ENCODE data around the gene SLC16A14.

SLC16A14 gene

GRCh38 chr2:229996320-229996719, 72.4 kb downstream of the SLC16A14 start:
- no peak overlapping the region for H3K27ac ChIP-seq
- H3K27me3 ChIP-seq (ENCODE audit: insufficient read depth, low read depth), result no peaks in the 10 kb centered on the region
- H3K36me3 ChIP-seq (ENCODE audit: insufficient read depth), result no peaks in the 10 kb centered on the region
- H3K4me1 ChIP-seq (ENCODE audit: low read depth, poor library complexity, severe bottlenecking), result no peaks in the 10 kb centered on the region
- no peak overlapping the region for H3K4me2 ChIP-seq
- H3K9ac ChIP-seq, result no peak overlapping the region
- TF ChIP-seq CTCF (conservative IDR thresholded peaks at IDR 0.05; ENCODE audit: low read depth, low read length), result no peak
- H2AFZ ChIP-seq (ENCODE audit: low read depth), result no peak overlapping the region
- H4K20me1 ChIP-seq (ENCODE audit: insufficient read depth), result no peaks in the 10 kb centered on the region
- H3K79me2 ChIP-seq (ENCODE audit: insufficient read depth, low read depth), result no peaks in the 10 kb centered on the region
- H3K4me3 ChIP-seq (IDR thresholded peaks at IDR 0.05; ENCODE audit: insufficient read depth, low read depth, low read length), result no peak overlapping the region

GRCh38 chr2:229993236-229993635, 75.5 kb downstream of the SLC16A14 start:
- H3K4me1 ChIP-seq (ENCODE audit: low read depth, poor library complexity, severe bottlenecking), result no peaks in the 10 kb centered on the region
- TF ChIP-seq CTCF (conservative IDR thresholded peaks at IDR 0.05; ENCODE audit: low read depth, low read length), result no peak
- H3K79me2 ChIP-seq (ENCODE audit: insufficient read depth, low read depth), result no peaks in the 10 kb centered on the region
- H3K27ac ChIP-seq, result no peak overlapping the region
- H4K20me1 ChIP-seq (ENCODE audit: insufficient read depth), result no peaks in the 10 kb centered on the region
- H3K4me3 ChIP-seq (IDR thresholded peaks at IDR 0.05; ENCODE audit: insufficient read depth, low read depth, low read length), result no peak overlapping the region
- no peaks in the 10 kb centered on the region for H3K27me3 ChIP-seq (ENCODE audit: insufficient read depth, low read depth)
- no peaks in the 10 kb centered on the region for H3K36me3 ChIP-seq (ENCODE audit: insufficient read depth)
- H2AFZ ChIP-seq (ENCODE audit: low read depth), result no peak overlapping the region
- H3K9ac ChIP-seq, result no peak overlapping the region
- H3K4me2 ChIP-seq, result no peak overlapping the region

Data from KMS-11 (cell line).